AG04449 (cell line): ENCODE results near the gene WSCD2.
"Not testable (repeated sequence)": the region's sequence is repeated elsewhere in the genome, so short reads cannot be mapped to it uniquely, and the experiment has no call there.

Experiments
- CTCF ChIA-PET: fragments of 350-600 bp; formaldehyde crosslinking; extraction: SDS; loops from one replicate; lab custom pipeline; 2021; ENCODE audit warnings: antibody characterized with exemption; lab: Yijun Ruan, JAX
- POLR2A ChIA-PET: fragments of 400-600, 350-600 bp; formaldehyde crosslinking; extraction: SDS; loops from one replicate; lab custom pipeline; 2020; ENCODE audit warnings: antibody characterized with exemption, inconsistent platforms; lab: Yijun Ruan, JAX
- DNase-seq: peaks from one replicate; pipeline ENCODE4 v3.0.0-alpha.2; 2010; ENCODE audit warnings: low read depth, low spot score
- H3K4me3 ChIP-seq: 2 replicates; pipeline ENCODE4 v1.5.1; 2011; ENCODE audit warnings: low read depth, mild to moderate bottlenecking, control low read depth, low read length
- CTCF ChIP-seq: IDR thresholded peaks from one replicate; pipeline ENCODE4 v1.5.1; 2011; ENCODE audit warnings: mild to moderate bottlenecking, moderate library complexity, low read length, control low read depth, inconsistent platforms; ENCODE audit not compliant: insufficient read depth; ENCODE audit errors: missing control alignments

WSCD2 gene

DNA sequence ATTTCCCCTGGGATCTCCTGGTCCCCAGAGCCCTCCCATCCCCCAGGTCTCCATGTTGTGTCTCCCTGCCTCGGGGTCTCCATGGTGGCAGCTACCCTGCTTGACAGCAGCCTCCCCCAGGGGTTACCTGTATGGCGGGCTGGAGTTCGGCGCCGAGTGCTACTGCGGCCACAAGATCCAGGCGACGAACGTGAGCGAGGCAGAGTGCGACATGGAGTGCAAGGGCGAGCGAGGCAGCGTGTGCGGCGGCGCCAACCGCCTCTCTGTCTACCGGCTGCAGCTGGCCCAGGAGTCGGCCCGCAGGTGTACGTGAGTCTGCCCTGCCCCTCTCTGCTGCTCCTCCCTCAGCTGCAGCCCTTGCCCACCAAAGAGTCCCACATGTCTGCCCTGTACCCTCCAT lies 80.9 kb downstream of the WSCD2 start:
- H3K4me3 ChIP-seq = no peak overlapping the region
- ChIA-PET POLR2A (no interaction called here), CTCF (no interaction called here)
- no peak for DNase-seq
- no peak for TF ChIP-seq CTCF

DNA sequence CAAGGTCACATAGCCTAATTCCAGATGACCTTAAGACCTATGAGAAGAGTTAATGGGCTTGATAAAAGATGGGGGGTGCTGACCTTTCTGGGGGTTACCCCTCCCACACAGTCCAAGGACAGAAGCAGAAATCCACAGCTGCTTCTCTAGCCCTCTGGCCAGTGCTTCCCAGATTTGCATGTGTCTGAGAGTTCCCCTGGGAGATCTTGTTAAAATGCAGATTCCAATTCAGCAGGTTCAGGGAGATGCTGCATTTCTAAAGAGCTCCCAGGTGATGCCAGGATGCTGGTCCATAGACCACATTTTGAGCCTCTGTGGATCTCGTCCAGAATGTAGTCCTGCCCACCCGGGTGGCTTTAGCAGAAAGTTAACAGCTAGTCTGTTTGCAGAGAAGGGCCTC lies 82.1 kb downstream of the WSCD2 start:
- no peak for TF ChIP-seq CTCF
- ChIA-PET POLR2A (no interaction called here), CTCF (no interaction called here)
- DNase-seq = no peak
- no peak overlapping the region for H3K4me3 ChIP-seq

DNA sequence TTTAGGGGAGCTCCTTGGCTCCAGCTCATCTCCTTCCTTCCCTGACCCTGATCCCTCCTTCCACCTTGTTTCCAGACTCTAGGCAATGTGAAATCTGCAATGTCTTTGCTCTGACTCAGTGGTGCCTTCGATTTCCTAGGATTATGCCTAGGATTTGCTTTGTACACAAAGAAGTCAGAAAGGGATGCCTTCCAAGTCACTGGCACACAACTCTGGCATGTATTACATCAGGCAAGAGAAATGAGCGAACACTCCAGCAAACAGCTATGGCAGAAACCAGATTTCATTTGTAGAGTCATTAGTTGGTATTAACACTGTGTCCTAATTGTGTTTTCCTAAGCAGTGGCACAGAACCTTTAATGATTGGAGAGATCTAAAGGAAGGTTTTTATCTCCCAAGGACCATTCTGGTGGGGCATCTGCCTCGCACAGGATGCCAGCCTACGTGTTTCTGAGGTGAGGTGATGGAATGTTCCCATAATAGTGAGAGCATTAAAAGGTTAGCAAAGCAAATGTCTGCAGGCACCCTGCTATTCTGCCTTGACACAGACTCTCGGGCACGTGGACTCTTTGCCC lies 84.9 kb downstream of the WSCD2 start:
- H3K4me3 ChIP-seq = no peak overlapping the region
- no peak for TF ChIP-seq CTCF
- CTCF ChIA-PET = interaction anchor here (0.9 kb wide), 1 partner anchor 18 kb away, joined by 3 read pairs; no protein-coding TSS in a partner anchor
- DNase-seq = no peak
- POLR2A ChIA-PET = no interaction called here

DNA sequence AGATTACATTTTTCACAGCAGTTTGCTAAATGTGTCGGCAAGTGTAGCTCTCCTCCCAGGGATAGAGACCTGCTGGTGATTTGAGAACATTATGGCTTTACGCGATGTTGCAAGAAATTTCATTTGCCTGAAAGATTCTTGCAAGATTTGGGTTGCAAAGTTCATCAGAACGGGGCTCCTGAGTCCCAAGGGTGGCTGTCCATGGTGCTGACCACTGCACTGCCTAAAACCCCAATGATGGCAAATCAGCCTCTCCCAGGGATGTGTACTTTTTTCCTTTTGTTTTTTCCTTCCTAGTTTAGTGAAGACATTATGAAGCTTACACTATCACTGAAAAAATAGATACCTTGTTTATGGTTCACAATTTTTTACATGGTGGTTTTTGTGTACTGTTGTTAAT lies 85.4 kb downstream of the WSCD2 start:
- CTCF ChIA-PET = no interaction called here
- POLR2A ChIA-PET = no interaction called here
- no peak overlapping the region for H3K4me3 ChIP-seq
- no peak for DNase-seq
- TF ChIP-seq CTCF = no peak

DNA sequence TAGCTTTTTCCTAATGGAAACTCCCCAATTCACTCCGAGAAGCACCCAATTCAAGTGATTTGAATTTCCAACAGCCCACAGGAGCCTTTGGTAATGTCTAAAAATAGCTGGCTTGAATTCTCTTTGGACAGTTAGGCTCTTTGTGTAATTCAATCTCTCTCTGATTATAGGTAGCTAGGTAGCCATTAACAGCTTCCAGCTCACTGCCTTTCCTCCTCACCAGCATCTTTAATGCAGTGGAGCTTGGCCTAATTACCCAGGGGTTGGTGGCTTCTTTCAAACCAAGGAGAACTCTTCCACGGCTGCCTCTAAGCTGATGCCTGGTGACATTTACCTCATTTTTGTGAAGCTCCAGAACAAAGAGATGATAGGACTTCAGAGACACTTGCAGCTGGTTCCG lies 86.4 kb downstream of the WSCD2 start:
- H3K4me3 ChIP-seq = no peak overlapping the region
- POLR2A ChIA-PET = no interaction called here
- no peak for DNase-seq
- no peak for TF ChIP-seq CTCF
- CTCF ChIA-PET = no interaction called here

GRCh38 chr12:108218921-108219320 lies 89.8 kb downstream of the WSCD2 start:
- ChIA-PET POLR2A (no interaction called here), CTCF (no interaction called here)
- no peak overlapping the region for H3K4me3 ChIP-seq
- DNase-seq = no peak
- no peak for TF ChIP-seq CTCF

DNA sequence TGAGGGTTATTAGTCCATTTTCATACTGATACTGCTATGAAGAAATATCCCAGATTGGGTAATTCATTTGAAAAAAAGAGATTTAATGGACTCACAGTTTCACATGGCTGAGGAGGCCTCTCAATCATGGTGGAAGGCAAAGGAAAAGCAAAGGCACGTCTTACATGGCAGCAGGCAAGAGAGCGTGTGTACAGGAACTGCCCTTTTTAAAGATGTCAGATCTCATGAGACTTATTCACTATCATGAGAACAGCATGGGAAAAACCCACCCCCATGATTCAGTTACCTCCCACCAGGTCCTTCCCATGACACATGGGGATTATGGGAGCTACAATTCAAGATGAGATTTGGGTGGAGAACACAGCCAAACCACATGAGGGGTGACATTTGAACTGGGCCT lies 96.0 kb downstream of the WSCD2 start:
- POLR2A ChIA-PET, CTCF ChIA-PET, DNase-seq, H3K4me3 ChIP-seq: not testable (repeated sequence)
